Osteocyte (in vitro differentiated cells): ENCODE measurements around the gene PCDH18. TPM values are rescaled to one million over a fixed set of nuclear protein-coding genes. Genes with fewer than 3 reads are reported as not detected.

Experiments used
- DNase-seq: peaks from one replicate; pipeline ENCODE4 v3.0.0; 2021; ENCODE audit warnings: mixed read lengths; ENCODE audit not compliant: unreplicated experiment; ENCODE audit errors: extremely low spot score
- H3K27ac Mint-ChIP-seq: one replicate; pipeline ENCODE4 v1.8.0; 2021; ENCODE audit warnings: mild to moderate bottlenecking, mixed read lengths; ENCODE audit not compliant: unreplicated experiment
- H3K27me3 Mint-ChIP-seq: one replicate; pipeline ENCODE4 v1.8.0; 2021; ENCODE audit warnings: mixed read lengths; ENCODE audit not compliant: unreplicated experiment
- H3K36me3 Mint-ChIP-seq: one replicate; pipeline ENCODE4 v1.8.0; 2021; ENCODE audit warnings: mixed read lengths; ENCODE audit not compliant: unreplicated experiment
- H3K4me1 Mint-ChIP-seq: one replicate; pipeline ENCODE4 v1.8.0; 2021; ENCODE audit warnings: mixed read lengths; ENCODE audit not compliant: unreplicated experiment
- H3K4me3 Mint-ChIP-seq: one replicate; pipeline ENCODE4 v1.8.0; 2021; ENCODE audit warnings: mild to moderate bottlenecking, moderate library complexity, mixed read lengths; ENCODE audit not compliant: unreplicated experiment
- H3K9me3 Mint-ChIP-seq: one replicate; pipeline ENCODE4 v1.8.0; 2021; ENCODE audit warnings: mixed read lengths; ENCODE audit not compliant: unreplicated experiment
- CTCF ChIP-seq: fragments of 200-600 bp; sonication (generic); IDR thresholded peaks from 2 replicates; pipeline ENCODE4 v1.5.0; 2021; ENCODE audit warnings: antibody characterized with exemption, mild to moderate bottlenecking, moderate library complexity
- total RNA-seq: library from RNA; stranded (reverse); gene quantifications from 2 replicates; pipeline ENCODE4 v1.2.1, GENCODE V29; 2021

Gene PCDH18
- total RNA-seq, 1 donor from 2014 or later: 74.8 TPM

- no peak for TF ChIP-seq CTCF
- H3K36me3 Mint-ChIP-seq: no peaks in the 10 kb centered on the region
- no peak overlapping the region for H3K4me3 Mint-ChIP-seq
- peaks cover 35% of the 10 kb centered on the region for H3K4me1 Mint-ChIP-seq
- H3K9me3 Mint-ChIP-seq: peaks cover 4% of the 10 kb centered on the region
- DNase-seq: no peak
- no peak overlapping the region for H3K27ac Mint-ChIP-seq
- no peaks in the 10 kb centered on the region for H3K27me3 Mint-ChIP-seq
Measured at GRCh38 chr4:137471461-137471860, 60.8 kb downstream of the PCDH18 start.

- Mint-ChIP-seq H3K27ac (no peak overlapping the region), H3K9me3 (peaks cover 4% of the 10 kb centered on the region), H3K36me3 (no peaks in the 10 kb centered on the region), H3K4me3 (no peak overlapping the region), H3K27me3 (no peaks in the 10 kb centered on the region), H3K4me1 (peaks cover 34% of the 10 kb centered on the region)
- DNase-seq: no peak
- no peak for TF ChIP-seq CTCF
Measured at GRCh38 chr4:137470806-137471205, 61.5 kb downstream of the PCDH18 start.
